ENCODE results near the gene RASSF7.
A peak's percentile ranks its signal among the peaks of the same experiment; 100 is the strongest.

GRCh38 chr11:560305-561147 lies at the start of gene RASSF7, which contains the start of gene LMNTD2:
- TF ChIP-seq MAFK (IDR thresholded peaks at IDR 0.05; ENCODE audit: partially characterized antibody) (no peak), POLR2A (IDR thresholded peaks at IDR 0.05; ENCODE audit: low read length) (peak; percentile 69), KDM1A (IDR thresholded peaks at IDR 0.05; ENCODE audit: low read depth) (no peak), EP300 (IDR thresholded peaks at IDR 0.05) (no peak), CTCF (IDR thresholded peaks at IDR 0.05) (no peak), POLR2AphosphoS2 (conservative IDR thresholded peaks at IDR 0.05; ENCODE audit: low read length) (no peak), CEBPB (IDR thresholded peaks at IDR 0.05) (no peak), RAD21 (conservative IDR thresholded peaks at IDR 0.05 in 1 of 2, IDR thresholded peaks at IDR 0.05 in 1 of 2) (no peak), PHF8 (IDR thresholded peaks at IDR 0.05; ENCODE audit: borderline replicate concordance, low read depth) (peak; percentile 66)
- TF ChIP-seq, protein P1, sequence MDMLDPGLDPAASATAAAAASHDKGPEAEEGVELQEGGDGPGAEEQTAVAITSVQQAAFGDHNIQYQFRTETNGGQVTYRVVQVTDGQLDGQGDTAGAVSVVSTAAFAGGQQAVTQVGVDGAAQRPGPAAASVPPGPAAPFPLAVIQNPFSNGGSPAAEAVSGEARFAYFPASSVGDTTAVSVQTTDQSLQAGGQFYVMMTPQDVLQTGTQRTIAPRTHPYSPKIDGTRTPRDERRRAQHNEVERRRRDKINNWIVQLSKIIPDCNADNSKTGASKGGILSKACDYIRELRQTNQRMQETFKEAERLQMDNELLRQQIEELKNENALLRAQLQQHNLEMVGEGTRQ (IDR thresholded peaks at IDR 0.05) = no peak
- TF ChIP-seq, protein P2, sequence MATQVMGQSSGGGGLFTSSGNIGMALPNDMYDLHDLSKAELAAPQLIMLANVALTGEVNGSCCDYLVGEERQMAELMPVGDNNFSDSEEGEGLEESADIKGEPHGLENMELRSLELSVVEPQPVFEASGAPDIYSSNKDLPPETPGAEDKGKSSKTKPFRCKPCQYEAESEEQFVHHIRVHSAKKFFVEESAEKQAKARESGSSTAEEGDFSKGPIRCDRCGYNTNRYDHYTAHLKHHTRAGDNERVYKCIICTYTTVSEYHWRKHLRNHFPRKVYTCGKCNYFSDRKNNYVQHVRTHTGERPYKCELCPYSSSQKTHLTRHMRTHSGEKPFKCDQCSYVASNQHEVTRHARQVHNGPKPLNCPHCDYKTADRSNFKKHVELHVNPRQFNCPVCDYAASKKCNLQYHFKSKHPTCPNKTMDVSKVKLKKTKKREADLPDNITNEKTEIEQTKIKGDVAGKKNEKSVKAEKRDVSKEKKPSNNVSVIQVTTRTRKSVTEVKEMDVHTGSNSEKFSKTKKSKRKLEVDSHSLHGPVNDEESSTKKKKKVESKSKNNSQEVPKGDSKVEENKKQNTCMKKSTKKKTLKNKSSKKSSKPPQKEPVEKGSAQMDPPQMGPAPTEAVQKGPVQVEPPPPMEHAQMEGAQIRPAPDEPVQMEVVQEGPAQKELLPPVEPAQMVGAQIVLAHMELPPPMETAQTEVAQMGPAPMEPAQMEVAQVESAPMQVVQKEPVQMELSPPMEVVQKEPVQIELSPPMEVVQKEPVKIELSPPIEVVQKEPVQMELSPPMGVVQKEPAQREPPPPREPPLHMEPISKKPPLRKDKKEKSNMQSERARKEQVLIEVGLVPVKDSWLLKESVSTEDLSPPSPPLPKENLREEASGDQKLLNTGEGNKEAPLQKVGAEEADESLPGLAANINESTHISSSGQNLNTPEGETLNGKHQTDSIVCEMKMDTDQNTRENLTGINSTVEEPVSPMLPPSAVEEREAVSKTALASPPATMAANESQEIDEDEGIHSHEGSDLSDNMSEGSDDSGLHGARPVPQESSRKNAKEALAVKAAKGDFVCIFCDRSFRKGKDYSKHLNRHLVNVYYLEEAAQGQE (IDR thresholded peaks at IDR 0.05) = no peak
- TF ChIP-seq, protein P3, sequence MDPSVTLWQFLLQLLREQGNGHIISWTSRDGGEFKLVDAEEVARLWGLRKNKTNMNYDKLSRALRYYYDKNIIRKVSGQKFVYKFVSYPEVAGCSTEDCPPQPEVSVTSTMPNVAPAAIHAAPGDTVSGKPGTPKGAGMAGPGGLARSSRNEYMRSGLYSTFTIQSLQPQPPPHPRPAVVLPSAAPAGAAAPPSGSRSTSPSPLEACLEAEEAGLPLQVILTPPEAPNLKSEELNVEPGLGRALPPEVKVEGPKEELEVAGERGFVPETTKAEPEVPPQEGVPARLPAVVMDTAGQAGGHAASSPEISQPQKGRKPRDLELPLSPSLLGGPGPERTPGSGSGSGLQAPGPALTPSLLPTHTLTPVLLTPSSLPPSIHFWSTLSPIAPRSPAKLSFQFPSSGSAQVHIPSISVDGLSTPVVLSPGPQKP (IDR thresholded peaks at IDR 0.05; ENCODE audit: low read depth, low read length) = no peak
- TF ChIP-seq, protein P4, sequence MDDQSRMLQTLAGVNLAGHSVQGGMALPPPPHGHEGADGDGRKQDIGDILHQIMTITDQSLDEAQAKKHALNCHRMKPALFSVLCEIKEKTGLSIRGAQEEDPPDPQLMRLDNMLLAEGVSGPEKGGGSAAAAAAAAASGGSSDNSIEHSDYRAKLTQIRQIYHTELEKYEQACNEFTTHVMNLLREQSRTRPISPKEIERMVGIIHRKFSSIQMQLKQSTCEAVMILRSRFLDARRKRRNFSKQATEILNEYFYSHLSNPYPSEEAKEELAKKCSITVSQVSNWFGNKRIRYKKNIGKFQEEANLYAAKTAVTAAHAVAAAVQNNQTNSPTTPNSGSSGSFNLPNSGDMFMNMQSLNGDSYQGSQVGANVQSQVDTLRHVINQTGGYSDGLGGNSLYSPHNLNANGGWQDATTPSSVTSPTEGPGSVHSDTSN (IDR thresholded peaks at IDR 0.05) = no peak
